T-helper 1 cell treated with Interleukin-12 subunit alpha and Interleukin-12 subunit beta and Interleukin-4 antibody, amounts not matched to agents 30 ng/mL and 1 ng/mL, for 36 hours (primary cell): Measurements from ENCODE around the gene STAMBPL1. TPM values are rescaled to one million over a fixed set of nuclear protein-coding genes. Genes with fewer than 3 reads are reported as not detected.

ENCODE experiments used
- intact Hi-C: fragments of 100-400 bp; cut with micrococcal nuclease; formaldehyde crosslinking; loops from one replicate; pipeline ENCODE4 v1.15.1; 2024
- total RNA-seq: library from RNA; stranded (reverse); gene quantifications from 2 replicates; pipeline ENCODE4 v1.2.3, GENCODE V29; 2022

Gene STAMBPL1
- 36.5 and 44.3 TPM in 2 replicates for total RNA-seq

DNA sequence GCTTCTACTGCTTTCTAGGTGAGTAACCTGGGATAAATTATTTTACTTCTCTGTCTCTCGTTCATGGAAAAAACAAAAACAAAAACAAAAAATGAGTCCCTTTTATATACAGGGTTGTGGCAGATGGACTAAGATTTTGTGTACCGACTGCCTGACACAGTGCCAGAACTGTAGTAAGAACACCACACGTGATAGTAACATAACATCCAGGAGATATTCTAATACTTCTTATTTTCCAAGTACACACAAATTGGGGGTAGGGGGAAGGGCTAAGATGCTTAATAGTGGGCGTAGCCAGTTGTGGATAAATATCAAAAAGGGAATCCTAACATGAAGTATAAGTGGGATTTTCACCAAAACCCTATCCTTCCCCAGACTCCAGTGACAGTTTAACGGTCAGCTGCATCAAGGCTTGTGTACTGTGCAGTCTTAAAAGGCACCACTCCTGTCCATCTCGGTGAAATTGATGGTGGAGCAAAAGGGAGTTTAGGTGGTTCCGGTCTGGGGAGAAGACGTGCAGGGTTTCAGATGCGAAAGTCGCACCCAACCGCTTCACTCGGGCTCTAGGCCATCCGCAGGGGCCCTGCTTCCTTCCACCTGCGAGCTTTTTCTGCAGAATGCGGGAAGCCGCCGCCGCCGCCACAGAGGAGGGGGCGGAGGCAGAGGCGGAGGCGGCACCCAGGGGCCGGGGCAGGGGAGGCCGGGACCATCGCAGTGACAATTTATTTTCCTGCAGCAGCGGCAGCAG is at the start of gene STAMBPL1:
STAMBPL1 (plus strand) TSS at position 712 of the 748 bp plus-strand sequence. CDS start 21,464 bp downstream, outside the sequence.
- intact Hi-C loops, result loop anchor here (1.0 to 10.0 kb wide), 18 partner anchors 7 to 1061 kb away; partner anchors contain the start of genes ATAD1, FAS, IFIT5 and KIF20B

DNA sequence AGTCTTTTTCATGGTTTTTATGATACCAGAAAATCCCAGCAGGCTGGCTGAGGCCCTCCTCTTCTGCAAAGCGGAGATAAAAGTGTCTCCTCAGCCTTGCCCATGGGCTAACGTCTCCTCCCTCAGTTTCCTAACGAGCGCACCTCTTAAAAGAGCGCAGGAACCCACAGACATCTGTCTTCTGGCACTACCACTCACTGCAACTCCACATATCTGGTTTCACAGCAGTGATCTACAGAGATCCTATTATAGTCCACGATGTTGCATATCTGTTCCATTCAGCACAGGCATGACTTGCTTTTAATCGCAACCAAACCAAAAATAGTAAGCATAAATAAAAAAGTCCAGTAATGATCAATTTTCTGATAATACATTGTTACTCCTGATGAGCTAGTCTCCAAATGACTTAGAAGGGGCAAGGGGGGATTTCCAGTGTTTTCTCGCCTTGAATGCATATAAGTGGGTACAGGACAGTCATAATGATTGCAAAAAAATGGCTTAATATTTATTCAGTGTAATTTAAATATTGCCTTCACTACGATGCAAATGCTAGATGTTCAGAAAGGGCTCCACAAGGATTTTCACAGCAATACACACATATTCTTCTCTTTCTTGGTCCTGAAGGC is 49.3 kb upstream of the STAMBPL1 start:
- intact Hi-C loops, result loop anchor here (1.0 to 10.0 kb wide), 3 partner anchors 50 to 739 kb away; partner anchors contain the start of genes IFIT5 and STAMBPL1

DNA sequence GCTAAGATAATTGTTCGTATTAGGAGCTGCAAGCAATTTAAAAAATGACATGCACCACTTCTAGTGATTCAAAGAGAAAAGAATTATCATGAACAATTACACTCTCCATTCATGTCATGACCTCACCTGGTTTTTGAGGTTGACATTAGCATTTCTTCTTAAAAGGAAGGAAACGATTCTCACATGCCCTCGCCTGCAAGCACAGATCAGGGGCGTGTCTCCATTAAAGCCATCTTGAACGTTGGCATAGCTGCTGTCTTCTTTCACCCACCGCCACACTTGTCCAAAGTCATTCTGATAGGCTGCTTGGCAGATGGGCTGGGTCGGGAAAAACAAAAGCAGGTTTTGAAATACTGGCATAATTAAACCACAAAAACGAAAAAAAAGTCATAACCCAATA is 48.3 kb upstream of the STAMBPL1 start:
- intact Hi-C loops, result loop anchor here (1.0 to 10.0 kb wide), 3 partner anchors 49 to 740 kb away; partner anchors contain the start of genes IFIT5 and STAMBPL1

DNA sequence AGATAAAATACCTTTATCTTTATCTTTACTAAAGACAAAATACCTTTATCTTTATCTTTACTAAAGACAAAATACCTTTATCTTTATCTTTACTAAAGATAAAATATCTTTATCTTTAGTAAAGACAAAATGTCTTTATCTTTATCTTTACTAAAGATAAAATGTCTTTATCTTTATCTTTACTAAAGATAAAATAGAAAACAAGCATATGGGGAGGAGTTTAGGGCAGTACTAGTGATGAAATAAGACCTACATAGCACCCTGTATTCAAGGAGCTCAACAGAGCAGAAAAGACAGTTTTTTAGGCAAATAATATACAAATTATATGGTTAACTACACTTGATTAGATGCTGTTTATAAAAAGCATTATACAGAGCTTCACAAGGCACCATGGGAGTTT is 47.7 kb upstream of the STAMBPL1 start:
- intact Hi-C loops, result loop anchor here (10.0 kb wide), 1 partner anchor 582 kb away; the partner anchor contains the start of gene IFIT5

DNA sequence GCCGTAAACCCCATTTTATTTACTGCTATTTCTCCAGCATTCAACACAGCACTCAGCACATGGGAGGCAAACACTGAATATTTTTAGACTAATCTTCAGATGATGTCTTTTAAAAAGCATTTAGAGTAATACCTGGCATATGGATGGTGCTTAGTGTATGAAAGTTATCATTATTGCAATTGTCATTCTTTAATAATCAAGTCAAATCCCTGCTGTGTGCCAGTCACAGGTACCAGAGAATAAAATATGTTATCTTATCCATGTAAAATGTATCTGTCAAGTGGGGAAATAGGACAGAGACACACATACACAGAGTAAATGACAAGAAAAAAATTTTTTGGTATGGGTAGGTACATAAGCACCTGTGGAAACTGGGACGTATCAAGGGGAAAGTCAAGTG is 46.9 kb upstream of the STAMBPL1 start:
- intact Hi-C loops, result loop anchor here (10.0 kb wide), 1 partner anchor 582 kb away; the partner anchor contains the start of gene IFIT5

DNA sequence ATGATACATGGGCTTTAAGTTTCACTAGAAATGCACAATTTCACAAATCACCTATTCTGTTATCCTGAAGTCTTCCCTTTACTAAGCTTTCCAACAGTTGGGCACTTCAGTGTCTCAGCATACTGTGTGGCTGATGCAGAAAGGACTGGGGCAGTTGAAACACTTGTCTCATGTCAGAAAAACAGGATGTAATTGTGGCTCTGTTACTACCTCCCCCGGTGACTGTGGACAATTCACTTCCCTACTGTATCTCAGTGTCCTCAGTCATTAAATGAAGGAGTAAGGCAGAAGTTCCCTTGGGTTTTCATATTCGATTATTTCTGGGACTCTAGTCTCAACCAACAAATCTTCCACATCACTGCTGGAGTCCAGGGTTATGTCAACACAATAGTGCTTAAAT is 46.3 kb upstream of the STAMBPL1 start:
- intact Hi-C loops, result loop anchor here (2.0 to 10.0 kb wide), 3 partner anchors 195 to 581 kb away; partner anchors contain the start of gene IFIT5

DNA sequence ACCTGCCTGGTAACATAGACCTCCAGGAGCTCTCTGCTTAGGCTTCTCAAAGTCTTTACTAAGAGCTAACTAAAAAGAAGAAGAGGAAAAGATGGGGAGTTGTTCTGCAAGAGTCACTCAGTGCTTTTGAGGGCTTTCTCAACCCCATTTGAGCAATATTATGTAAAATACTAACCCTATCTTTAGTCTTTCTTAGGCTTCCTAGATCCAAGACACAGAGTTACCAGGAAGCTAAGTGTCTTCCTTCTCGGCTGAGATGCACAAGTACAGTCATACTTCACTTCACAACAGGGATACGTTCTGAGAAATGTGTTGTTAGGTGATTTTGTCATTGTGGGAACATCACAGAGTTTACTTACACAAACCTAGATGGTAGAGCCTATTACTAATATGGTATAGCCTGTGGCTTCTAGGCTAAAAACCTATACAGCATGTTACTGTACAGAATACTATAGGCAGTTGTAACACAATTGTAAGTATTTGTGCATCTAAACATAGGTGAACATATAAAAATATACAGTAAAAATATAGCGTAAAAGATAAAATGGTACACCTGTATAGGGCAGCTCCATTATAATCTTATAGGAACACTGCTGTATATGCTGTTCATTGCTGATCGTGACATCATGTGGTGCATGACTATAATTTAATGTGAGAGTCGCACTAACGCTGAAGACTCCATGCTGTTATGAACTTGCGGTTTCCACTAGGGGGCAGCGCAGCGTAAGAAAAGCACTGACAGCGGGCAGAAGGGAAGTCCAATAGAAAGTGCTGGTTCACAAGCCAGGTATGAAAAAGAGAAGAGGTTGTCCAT is 44.7 kb upstream of the STAMBPL1 start:
- intact Hi-C loops, result loop anchor here (1.0 to 10.0 kb wide), 13 partner anchors 10 to 579 kb away; partner anchors contain the start of genes IFIT5 and STAMBPL1

DNA sequence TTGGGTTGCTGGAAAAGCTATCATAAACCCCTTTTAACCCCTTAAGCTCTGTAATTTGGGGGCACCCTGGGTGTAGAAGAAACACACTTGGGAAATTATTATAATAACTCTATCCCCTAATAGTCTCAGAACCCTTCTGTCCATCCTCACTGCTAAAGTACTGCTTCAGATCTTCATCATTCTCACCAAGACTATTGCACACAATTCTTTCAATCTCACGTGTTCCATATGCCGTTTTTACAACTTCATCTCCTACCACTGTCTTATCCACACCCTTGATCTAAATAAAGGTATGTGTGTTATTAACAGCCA is 44.2 kb upstream of the STAMBPL1 start:
- intact Hi-C loops, result loop anchor here (1.0 to 10.0 kb wide), 14 partner anchors 11 to 579 kb away; partner anchors contain the start of genes IFIT5 and STAMBPL1

DNA sequence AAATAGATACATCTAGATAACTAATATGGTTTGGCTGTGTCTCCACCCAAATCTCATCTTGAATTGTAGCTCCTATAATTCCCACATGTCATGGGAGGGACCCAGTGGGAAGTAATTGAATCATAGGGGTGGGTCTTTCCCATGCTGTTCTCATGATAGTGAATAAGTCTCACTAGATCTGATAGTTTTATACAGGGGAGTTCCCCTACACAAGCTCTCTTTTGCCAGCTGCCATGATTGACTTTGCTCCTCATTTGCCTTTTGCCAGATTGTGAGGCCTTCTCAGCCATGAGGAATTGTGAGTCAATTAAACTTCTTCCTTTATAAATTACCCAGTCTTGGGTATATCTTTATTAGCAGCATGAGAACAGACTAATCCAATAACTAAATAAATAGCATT is 42.4 kb upstream of the STAMBPL1 start:
- intact Hi-C loops, result loop anchor here (5.0 to 10.0 kb wide), 2 partner anchors 325 to 577 kb away; partner anchors contain the start of gene IFIT5

DNA sequence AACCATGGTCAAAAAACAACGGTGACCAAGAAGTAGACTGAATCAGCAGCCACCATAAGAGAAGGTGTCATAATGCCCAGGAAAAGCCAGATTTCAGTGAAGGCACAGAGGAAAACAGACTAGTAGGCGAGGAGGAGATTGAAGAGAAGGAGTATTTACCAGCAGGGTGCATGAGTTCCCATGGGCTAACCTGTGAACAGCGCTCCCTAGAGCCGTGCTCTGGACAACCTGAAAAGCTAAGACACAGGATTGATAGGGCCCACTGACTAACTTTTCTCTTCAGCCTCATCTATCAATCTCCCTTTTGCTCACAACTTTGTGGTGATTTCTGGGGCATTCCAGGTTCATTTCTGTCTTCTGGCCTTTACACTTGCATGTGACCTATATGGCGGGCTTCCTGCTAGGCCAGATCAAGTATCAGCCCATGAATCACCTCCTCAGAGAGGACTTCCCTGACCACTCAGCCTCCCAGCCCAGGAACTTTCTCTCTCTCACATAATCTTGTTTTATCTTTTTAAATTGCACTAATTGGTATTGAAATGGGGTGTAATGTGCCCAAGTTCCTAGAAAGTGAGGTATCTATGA is 41.2 kb upstream of the STAMBPL1 start:
- intact Hi-C loops, result loop anchor here (5.0 to 10.0 kb wide), 2 partner anchors 323 to 576 kb away; partner anchors contain the start of gene IFIT5

DNA sequence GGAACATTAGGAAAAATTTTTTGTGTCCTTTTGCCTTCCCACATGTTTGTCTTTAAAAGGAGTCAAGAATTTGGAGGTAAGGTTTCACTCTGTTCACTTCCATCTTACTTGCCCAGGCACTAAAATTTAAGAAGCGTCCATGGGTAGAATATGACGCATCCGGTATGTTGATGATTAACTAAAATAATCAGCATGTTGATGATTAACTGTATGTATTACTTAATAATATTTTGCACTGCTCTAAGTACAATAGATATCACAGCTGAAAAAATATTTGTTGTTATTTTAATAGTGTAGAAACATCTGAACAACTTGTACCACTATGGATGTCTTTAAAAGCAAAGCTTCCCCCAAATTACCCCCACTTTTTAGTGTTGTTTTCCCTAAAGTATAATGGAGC is 39.9 kb upstream of the STAMBPL1 start:
- intact Hi-C loops, result no loop called here

DNA sequence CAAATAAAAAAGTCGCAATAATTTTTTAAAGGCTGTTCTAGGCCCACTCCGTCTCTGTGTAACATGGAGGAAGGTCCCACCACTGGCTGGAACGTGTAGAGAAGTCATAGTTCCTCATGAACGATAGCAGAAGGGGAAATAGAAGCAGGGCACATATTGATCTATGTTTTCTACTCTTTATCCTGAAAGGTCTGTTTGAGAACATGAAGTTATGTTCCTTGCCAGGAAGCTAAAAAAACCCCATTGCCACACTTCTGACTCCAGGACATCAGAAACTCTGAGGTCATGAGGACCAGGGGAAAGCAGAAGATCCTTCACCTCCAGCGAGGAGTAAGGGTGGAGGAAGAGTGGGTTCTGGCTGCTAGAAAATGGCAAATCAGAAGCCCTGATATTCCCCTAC is 39.2 kb upstream of the STAMBPL1 start:
- intact Hi-C loops, result no loop called here

DNA sequence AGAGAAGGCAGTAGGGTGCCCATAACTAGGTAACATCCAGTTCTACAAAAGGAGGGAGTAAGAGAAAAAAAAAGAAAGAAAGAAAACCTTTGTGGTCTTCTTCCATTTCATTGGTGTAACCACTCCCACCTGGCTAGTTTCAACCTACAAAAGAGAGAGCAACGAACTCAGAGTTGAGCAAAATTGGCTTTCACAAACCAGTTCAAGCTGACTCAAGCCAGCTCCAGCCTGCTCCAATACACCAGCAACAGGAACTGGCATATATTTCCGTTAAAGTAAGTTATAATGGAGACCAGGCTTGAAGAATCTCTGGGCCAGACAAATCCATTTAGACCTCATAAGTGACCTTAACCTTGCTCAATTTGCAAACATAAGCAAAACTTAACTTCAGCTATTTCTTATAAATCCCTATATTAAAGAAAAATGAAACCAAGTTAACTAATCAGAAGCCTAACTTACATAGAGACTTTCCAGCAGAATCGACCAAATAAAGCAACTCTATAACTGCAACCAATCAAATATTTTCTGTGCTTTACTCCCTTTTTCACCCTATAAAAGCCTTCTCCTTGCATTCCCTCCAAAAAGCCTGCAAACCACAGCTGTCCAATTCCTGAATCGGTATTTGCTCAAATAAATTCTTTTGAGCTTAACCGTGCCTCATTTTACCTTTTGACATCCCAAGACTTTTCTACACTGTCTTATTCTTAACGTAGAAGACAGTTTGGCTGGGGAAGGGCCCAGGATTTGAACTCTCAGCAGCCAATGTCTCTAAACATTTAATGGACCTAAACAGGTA is 38.5 kb upstream of the STAMBPL1 start:
- intact Hi-C loops, result no loop called here

DNA sequence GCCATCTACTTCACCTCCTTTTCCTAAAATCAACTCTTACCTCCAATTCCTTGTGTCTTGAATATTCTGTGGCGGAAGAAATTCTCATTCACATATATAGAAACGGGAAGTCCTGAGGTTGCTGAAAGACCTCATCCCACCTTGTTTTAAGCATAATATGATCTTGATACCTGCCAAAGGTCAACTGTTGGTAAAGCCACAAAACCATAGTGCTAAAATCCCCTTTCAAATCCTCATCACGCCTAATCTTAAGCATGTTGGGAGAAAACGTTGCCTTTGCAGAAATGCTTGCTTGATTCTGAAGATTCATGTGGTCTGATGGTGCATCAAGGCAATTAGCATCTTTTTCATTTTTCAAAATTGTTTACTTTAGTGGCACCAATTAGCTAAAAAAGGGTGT is 36.9 kb upstream of the STAMBPL1 start:
- intact Hi-C loops, result no loop called here

DNA sequence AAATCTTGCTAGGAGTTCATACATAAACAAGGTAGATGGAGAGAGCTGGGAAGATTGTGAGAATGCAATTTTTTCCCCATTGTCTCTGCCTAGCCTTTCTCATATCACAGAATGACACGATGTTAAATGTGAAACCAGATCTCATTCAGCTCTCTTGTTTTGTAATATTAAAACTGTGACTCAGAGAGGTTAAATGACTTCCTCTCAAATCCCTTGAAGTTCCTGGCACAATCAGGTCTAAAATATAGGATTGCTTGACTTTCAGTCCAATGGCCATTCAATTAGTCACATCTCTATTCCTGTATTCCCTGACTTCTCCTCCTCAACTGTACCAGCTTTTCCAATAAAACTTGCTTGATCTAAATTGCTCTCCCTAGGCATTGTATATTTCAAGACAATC is 31.5 kb upstream of the STAMBPL1 start:
- intact Hi-C loops, result loop anchor here (1.0 to 2.0 kb wide), 3 partner anchors 12 to 32 kb away; partner anchors contain the start of gene STAMBPL1

DNA sequence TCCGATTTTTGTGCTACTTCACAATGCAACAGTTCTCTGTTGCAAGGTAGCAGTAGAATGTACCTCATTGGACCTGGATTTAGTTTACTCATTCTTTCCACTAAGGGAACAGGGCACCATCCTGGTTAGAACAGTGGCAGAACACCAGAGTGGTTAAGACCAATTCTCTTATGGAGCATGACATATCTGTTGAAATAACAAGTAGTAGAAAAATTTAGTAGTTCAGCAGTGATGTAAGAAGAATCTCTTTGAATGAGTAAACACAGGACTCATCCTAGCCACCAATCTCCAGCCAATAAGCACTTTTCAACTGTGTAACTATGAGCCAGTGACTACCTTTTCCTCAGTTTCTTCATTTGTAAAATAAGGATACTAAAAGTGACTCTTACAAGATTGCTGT is 30.8 kb upstream of the STAMBPL1 start:
- intact Hi-C loops, result loop anchor here (2.0 kb wide), 1 partner anchor 22 kb away; no protein-coding TSS in a partner anchor

DNA sequence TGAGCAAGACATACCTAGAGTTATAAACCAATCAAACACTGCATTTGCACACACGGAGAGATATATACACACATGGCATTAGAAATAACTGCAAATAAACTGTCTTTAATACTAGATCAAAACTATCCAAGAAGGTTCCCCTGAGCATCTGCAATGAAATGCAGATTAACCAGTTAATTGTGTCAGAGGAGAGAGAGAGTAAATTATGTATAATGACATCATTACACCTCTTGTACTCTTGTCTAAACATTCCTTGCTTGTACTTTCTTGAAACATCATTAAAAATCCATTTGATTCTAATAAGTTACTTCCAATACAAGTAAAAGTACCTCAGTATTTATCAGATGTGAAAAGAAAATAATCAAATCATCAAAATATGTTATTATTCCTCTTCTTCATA is 29.3 kb upstream of the STAMBPL1 start:
- intact Hi-C loops, result no loop called here

DNA sequence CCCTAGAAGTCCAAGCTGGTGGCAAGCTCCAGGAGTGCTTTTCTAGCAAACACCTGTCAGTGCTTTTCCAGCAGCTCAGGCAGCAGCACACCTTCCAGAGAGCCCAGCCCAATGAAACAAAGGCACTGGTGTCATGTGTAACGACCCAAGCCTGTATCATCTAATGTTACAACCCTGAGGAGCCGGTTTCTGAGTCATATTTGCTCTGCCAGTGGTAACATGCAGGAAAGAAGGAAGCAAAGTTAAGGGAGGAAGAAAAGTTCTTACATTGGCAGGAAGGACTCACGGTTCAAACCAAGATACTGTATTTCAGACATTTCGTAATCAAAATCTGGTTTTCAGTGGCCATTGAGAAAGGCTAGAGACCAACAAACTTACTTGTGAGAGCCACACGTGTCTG is 28.3 kb upstream of the STAMBPL1 start, which contains the start of gene ANKRD22:
ANKRD22 (minus strand) TSS at position 139 of the 400 bp plus-strand sequence. CDS start 237 bp downstream, outside the sequence.
- intact Hi-C loops, result loop anchor here (2.0 kb wide), 1 partner anchor 19 kb away; no protein-coding TSS in a partner anchor

DNA sequence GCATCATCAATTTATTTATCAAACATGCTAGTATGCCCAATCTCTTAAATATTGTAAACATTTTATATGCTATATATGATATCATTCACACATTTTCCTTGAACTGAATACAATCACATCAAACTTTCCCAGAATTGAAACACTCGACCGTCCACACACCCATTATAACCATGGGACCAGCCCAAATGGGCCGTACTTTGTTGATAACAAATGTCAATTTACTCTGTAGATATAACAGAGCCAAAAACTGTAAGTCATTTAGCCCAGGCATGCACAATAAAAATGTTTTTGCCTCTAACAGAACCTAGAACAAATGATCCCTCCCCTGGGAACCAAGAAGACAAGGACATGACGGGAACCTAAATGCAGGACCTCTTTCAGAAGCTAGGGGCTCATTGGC is 27.7 kb upstream of the STAMBPL1 start:
- intact Hi-C loops, result loop anchor here (2.0 kb wide), 1 partner anchor 18 kb away; no protein-coding TSS in a partner anchor
